GM18499 (cell line): ENCODE results near the gene MPG.

ENCODE experiments used
- ATAC-seq: cut with Tn5 transposase; IDR thresholded peaks from one replicate; pipeline ENCODE4 v1.9.1; 2021; ENCODE audit warnings: moderate number of reproducible peaks; ENCODE audit not compliant: insufficient read depth, unreplicated experiment

MPG gene

GRCh38 chr16:79151-80054 lies 1.4 kb downstream of the MPG start:
- ATAC-seq, result no peak

GRCh38 chr16:83060-83603 lies 5.1 kb downstream of the MPG start:
- no peak for ATAC-seq

GRCh38 chr16:83781-84615 lies 6.0 kb downstream of the MPG start:
- no peak for ATAC-seq

- ATAC-seq, result no peak
Measured at GRCh38 chr16:84718-85406, 6.8 kb downstream of the MPG start.

- ATAC-seq, result no peak
Measured at GRCh38 chr16:85407-85782, 7.4 kb downstream of the MPG start.

GRCh38 chr16:85865-86264 lies 7.8 kb downstream of the MPG start:
- ATAC-seq, result no peak

- ATAC-seq, result no peak
Measured at GRCh38 chr16:86483-86952, 8.5 kb downstream of the MPG start.

- no peak for ATAC-seq
Measured at GRCh38 chr16:88613-89012, 10.6 kb downstream of the MPG start.

- no peak for ATAC-seq
Measured at GRCh38 chr16:89391-90302, 11.6 kb downstream of the MPG start.

GRCh38 chr16:91484-91883 lies 13.5 kb downstream of the MPG start:
- no peak for ATAC-seq

- no peak for ATAC-seq
Measured at GRCh38 chr16:92431-93339, 14.7 kb downstream of the MPG start.

- ATAC-seq, result no peak
Measured at GRCh38 chr16:94918-95265, 16.9 kb downstream of the MPG start.

GRCh38 chr16:96935-97381 lies 18.9 kb downstream of the MPG start:
- peak; percentile 48 for ATAC-seq

GRCh38 chr16:97822-98221 lies 19.8 kb downstream of the MPG start:
- no peak for ATAC-seq

- ATAC-seq, result no peak
Measured at GRCh38 chr16:100989-101388, 23.0 kb downstream of the MPG start.

- ATAC-seq, result no peak
Measured at GRCh38 chr16:101586-101985, 23.6 kb downstream of the MPG start.

- ATAC-seq, result no peak
Measured at GRCh38 chr16:102060-102855, 24.2 kb downstream of the MPG start.

GRCh38 chr16:104355-104754 lies 26.3 kb downstream of the MPG start:
- ATAC-seq, result no peak
